Small intestine (tissue), 7 donors: Measurements from ENCODE around the gene GRID2. TPM values are rescaled to one million over a fixed set of nuclear protein-coding genes. Genes with fewer than 3 reads are reported as not detected.

ENCODE experiments used
- DNase-seq, 2 donors: peaks; one replicate each; pipeline versions ENCODE4 v3.0.0 to v3.0.0-alpha.2; 2013
- FAIRE-seq: peaks from 2 replicates; lab custom pipeline; 2012; peaks lifted over from hg19 to GRCh38; lab: Jason Lieb, UNC
- H3K27ac ChIP-seq, 3 donors: one replicate each; pipeline ENCODE4 v1.5.1; 2013; ENCODE audit warnings: low read length in 2 of 3, mild to moderate bottlenecking in 2 of 3, control low read depth in 1 of 3, inconsistent platforms in 1 of 3, low read depth in 1 of 3, moderate library complexity in 1 of 3
- H3K27me3 ChIP-seq, 3 donors: one replicate each; pipeline ENCODE4 v1.6.1; 2013; ENCODE audit warnings: low read length in 3 of 3, inconsistent platforms in 1 of 3; ENCODE audit not compliant: control insufficient read depth in 3 of 3, insufficient read depth in 3 of 3
- H3K36me3 ChIP-seq, 3 donors: one replicate each; pipeline ENCODE4 v1.6.1; 2013; ENCODE audit warnings: low read length in 3 of 3, inconsistent platforms in 1 of 3, low read depth in 1 of 3, mild to moderate bottlenecking in 1 of 3, moderate library complexity in 1 of 3; ENCODE audit not compliant: control insufficient read depth in 3 of 3, insufficient read depth in 2 of 3
- H3K4me1 ChIP-seq, 3 donors: one replicate each; pipeline ENCODE4 v1.6.1; 2013; ENCODE audit warnings: low read length in 2 of 3, inconsistent platforms in 1 of 3, low read depth in 1 of 3, mild to moderate bottlenecking in 1 of 3, moderate library complexity in 1 of 3; ENCODE audit not compliant: control insufficient read depth in 3 of 3, insufficient read depth in 2 of 3
- H3K4me3 ChIP-seq, 3 donors: one replicate each; pipeline ENCODE4 v1.5.1; 2013; ENCODE audit warnings: low read length in 3 of 3, control low read depth in 1 of 3, inconsistent platforms in 1 of 3, low read depth in 1 of 3, mild to moderate bottlenecking in 1 of 3, moderate library complexity in 1 of 3
- H3K9me3 ChIP-seq, 2 donors: one replicate each; pipeline ENCODE4 v1.6.1; 2013; ENCODE audit warnings: low read depth in 1 of 2, low read length in 1 of 2; ENCODE audit not compliant: control insufficient read depth in 2 of 2, insufficient read depth in 1 of 2
- WGBS, 3 donors: extraction: QIAGEN DNeasy Blood & Tissue Kit; methylation state at CpG; one replicate each; pipeline ENCODE4 v1.1.7; 2013; 5-methylcytosine and 5-hydroxymethylcytosine counted together
- polyA plus RNA-seq, 4 donors: library from polyadenylated mRNA; stranded (reverse) in 3 of 4; unstranded in 1 of 4; fragments of 200-250 nt in 3 of 4; fragments of 120-200 nt in 1 of 4; gene quantifications; one replicate each; pipeline versions ENCODE4 v1.2.1 to v1.2.3, GENCODE V29; 2013
- donor health status: healthy with polysubstance abuse.
- donor health status: control.
- donor health status: control.
- donor health status: Bipolar disorder and iron deficiency.
- donor health status: healthy.

GRID2 gene
- polyA plus RNA-seq, 4 donors = 0.06 to 0.27 (median 0.21) TPM; not detected in 1

DNA sequence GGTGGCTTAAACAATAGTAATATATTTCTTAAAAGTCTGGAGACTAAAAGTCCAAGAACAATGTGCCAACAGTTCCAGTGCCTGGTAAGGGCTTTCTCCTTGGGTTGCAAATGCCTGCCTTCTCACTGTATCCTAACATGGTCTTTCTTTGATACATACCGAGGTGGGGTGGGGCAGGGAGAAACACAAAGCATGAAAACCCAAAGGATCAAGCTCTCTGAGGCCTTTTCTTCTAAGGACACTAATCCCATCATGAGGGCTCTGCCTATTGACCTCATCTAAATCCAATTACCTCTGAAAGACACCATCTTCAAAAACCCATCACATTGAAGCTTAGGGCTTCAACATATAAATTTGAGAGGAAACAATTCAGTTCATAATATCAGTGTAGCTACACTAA is 311.3 kb downstream of the GRID2 start:
- Histone ChIP-seq H3K36me3 (no peaks in the 10 kb centered on the region), H3K4me3 (no peak overlapping the region), H3K27me3 (no peaks in the 10 kb centered on the region), H3K9me3 (no peaks in the 10 kb centered on the region), H3K27ac (no peak overlapping the region), H3K4me1 (no peaks in the 10 kb centered on the region)
- 60 to 66% (median 61%) methylated on average over 1 of the region's 1 CpG for WGBS, 3 donors
- FAIRE-seq (no peak), DNase-seq (no peak)

DNA sequence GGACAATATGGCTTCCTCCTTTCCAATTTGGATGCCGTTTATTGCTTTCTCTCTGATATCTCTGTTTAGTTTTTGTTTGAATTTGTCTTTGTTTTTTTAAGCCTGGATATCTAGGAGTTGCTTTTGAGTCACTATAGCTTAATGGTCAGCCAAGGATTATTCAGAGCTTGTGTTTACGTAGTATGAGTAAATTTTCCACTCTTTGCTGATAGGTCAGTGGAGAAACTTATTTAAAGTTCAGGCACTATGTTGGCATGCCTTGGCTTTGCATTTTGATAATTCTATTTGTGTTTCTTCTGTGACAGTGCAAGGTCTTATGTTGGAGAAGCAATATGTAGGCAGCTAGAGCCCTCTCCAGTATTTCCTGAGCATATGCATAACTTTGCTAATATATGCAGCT is 315.2 kb downstream of the GRID2 start:
- 73 to 83% (median 82%) methylated on average over 2 of the region's 2 CpGs for WGBS, 3 donors
- Histone ChIP-seq H3K27ac (no peak overlapping the region), H3K27me3 (no peaks in the 10 kb centered on the region), H3K36me3 (no peaks in the 10 kb centered on the region), H3K4me3 (no peak overlapping the region), H3K4me1 (no peaks in the 10 kb centered on the region), H3K9me3 (no peaks in the 10 kb centered on the region)
- no peak for FAIRE-seq
- DNase-seq = no peak

DNA sequence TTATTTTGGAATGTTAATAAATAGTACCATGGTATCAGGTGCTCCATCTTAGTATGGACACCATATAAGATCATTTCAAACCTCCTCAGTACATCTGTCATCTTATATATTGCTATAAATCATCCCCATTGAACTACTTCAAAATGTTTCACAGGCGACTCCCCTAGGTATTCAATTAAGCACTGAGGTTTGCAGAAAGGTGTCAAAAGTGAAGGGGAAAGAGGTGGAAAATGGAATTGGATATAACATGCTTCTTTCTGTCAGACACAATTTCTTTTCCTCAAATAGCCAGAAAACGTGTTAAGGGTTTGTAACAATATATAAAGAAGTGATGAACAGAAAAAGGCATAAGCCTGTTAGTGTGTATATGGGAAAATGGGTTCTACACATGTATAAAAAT is 325.5 kb downstream of the GRID2 start:
- FAIRE-seq = no peak
- H3K9me3 ChIP-seq = no peaks in the 10 kb centered on the region
- 76 to 79% (median 78%) methylated on average over 2 of the region's 2 CpGs for WGBS, 3 donors

DNA sequence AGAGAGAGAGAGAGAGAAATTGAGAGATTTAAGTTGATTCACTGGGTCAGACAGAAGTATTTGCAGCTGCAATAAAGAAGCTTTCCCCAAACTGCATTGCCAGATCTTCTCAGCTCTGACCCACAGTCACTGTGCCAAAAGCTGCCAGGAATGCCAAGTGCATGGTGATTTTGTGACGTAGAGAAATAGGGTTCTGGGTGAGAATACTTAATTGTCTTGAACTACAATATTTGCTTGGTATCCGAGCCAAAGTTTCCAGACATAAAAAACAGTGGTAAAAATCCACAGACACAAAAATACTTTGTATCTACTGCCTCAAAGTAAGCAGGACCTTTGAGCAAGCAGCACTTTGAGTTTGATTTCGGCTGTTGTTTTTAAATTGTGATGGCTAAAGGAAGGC is 331.1 kb downstream of the GRID2 start:
- no peaks in the 10 kb centered on the region for H3K9me3 ChIP-seq
- H3K27me3 ChIP-seq = no peaks in the 10 kb centered on the region
- H3K36me3 ChIP-seq = no peaks in the 10 kb centered on the region
- DNase-seq = no peak
- no peak overlapping the region for H3K27ac ChIP-seq
- no peak overlapping the region for H3K4me3 ChIP-seq
- FAIRE-seq = no peak
- WGBS, 3 donors = 73 to 81% (median 76%) methylated on average over 3 of the region's 3 CpGs
- peaks cover 0 to 4% (median 0%) of the 10 kb centered on the region in 3 donors for H3K4me1 ChIP-seq

More for the DNA sequence above, 325.5 kb downstream of the GRID2 start:
- Histone ChIP-seq H3K27me3 (no peaks in the 10 kb centered on the region), H3K36me3 (no peaks in the 10 kb centered on the region), H3K4me1 (no peaks in the 10 kb centered on the region), H3K4me3 (no peak overlapping the region), H3K27ac (no peak overlapping the region)
- no peak for DNase-seq

DNA sequence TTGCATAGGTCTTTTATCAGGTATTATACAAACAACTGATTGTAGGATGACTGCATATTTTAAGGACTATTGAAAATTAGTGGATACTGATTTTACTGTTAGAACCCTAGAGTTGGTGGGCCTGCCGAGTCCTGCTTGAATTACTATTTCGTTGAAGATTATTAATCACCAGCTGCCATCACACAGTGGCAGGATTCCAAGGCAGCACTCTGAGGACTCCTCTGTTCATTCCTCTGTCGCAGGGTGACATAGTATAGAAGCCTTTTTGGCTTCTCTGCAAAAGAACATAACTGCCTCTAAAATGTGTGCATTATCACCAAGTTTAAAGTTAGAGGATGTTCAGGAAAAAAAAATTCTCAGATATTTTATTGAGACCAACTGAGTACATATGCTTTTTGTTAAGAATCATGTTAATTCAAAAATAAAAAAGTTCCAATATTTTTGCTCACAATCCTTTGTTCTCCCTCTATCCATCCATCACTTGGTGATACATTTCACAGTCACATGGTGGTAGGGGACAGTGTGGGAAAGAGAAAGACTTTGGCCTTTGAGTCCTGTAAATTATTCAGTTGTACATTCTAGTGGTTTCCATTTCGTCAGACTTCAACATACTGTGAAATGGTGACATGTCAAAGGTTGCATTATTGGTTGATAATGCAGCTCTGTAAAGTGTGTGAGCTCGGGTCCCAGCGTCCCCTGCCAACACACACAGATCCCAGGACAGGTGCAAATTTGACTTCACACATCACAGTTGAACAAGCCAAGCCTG is 332.5 kb downstream of the GRID2 start:
- Histone ChIP-seq H3K9me3 (no peaks in the 10 kb centered on the region), H3K36me3 (no peaks in the 10 kb centered on the region), H3K27me3 (no peaks in the 10 kb centered on the region), H3K4me1 (peaks cover 0 to 4% (median 0%) of the 10 kb centered on the region in 3 donors), H3K4me3 (no peak overlapping the region), H3K27ac (peak overlapping the region in 1 of 3 donors; percentile 50)
- WGBS, 3 donors = 22 to 43% (median 31%) methylated on average over 6 of the region's 6 CpGs
- FAIRE-seq (no peak), DNase-seq (peak; percentile 19 to 77)

DNA sequence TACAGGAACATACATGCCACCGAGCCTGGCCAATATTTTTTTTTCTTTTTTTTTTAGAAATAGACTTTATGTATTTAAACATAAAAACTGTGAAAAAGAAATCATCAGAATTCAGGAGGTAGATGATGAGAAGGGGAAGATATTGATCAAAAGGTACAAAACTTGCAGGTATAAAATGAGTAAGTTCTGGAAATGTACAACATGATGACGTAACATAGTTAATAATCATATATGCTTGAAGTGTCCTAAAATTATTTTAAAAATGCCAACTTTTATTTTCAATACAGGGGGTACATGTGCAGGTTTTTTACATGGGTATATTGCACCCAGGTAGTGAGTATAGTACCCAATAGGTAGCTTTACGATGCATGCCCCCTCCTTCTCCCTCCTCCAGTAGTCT is 337.6 kb downstream of the GRID2 start:
- 86 to 89% (median 88%) methylated on average over 3 of the region's 3 CpGs for WGBS, 3 donors
- Histone ChIP-seq H3K4me3 (no peak overlapping the region), H3K4me1 (no peaks in the 10 kb centered on the region), H3K27me3 (no peaks in the 10 kb centered on the region), H3K9me3 (no peaks in the 10 kb centered on the region), H3K27ac (no peak overlapping the region), H3K36me3 (no peaks in the 10 kb centered on the region)
- FAIRE-seq (no peak), DNase-seq (no peak)

DNA sequence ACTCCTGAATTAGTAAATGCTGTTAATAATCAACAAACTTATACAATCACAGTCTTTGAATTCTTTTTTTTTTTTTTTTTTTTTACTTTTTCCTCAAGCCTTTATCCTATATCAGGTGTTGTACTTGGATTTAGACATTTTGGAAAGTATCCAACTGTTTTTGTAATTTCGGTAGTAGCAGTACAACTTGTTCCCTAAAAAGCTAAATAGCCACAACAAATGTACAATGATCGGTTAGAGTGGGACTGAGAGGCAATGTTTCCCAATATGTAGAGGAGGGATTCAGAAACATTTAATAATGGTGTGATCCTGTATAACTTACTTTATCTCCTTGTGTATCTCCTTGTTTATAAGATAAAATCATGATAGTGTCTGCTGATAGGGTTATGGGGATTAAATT is 343.1 kb downstream of the GRID2 start:
- H3K4me1 ChIP-seq = no peaks in the 10 kb centered on the region
- no peaks in the 10 kb centered on the region for H3K9me3 ChIP-seq
- DNase-seq (no peak), FAIRE-seq (no peak)
- no peak overlapping the region for H3K4me3 ChIP-seq
- no peak overlapping the region for H3K27ac ChIP-seq
- no peaks in the 10 kb centered on the region for H3K27me3 ChIP-seq
- H3K36me3 ChIP-seq = no peaks in the 10 kb centered on the region
- WGBS, 3 donors = 50 to 68% (median 61%) methylated on average over 2 of the region's 2 CpGs

DNA sequence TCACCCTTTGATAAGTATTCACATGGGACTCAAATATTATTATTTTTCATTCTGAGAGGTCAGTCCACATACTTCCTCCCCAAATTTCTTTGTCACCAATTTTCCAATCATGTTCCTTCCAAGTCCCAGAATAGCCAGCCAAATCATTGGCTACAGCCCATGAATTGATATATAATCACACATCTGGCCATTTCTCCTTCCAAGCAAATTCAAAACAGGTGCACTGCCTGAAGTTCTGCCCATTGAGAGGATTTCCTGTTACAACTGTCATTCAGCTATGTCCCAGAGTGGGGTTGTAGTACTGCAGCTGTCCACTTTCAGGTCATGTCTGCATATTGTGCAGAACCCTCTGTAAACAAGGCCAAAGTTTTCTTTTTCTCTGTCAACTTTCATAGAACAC is 347.8 kb downstream of the GRID2 start:
- Histone ChIP-seq H3K4me3 (no peak overlapping the region), H3K27ac (no peak overlapping the region), H3K27me3 (no peaks in the 10 kb centered on the region), H3K4me1 (no peaks in the 10 kb centered on the region), H3K36me3 (no peaks in the 10 kb centered on the region), H3K9me3 (no peaks in the 10 kb centered on the region)
- FAIRE-seq (no peak), DNase-seq (no peak)

DNA sequence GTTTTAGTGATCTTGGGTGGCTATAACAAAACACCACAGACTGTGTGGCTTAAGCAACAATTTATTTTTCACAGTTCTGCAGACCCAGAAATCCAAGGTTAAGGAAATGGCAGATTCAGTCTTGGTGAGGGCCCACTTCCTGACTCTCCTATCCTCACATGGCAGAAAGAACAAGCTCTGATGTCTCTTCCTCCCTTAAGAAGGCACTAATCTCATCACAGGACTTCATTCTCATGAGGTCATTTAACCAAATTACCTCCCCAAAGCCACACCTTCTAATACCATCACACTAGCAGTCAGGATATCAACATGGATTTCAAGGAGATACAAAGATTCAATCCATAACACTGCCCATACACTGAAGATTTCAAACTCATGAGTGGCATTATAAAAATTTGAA is 350.3 kb downstream of the GRID2 start:
- Histone ChIP-seq H3K4me1 (no peaks in the 10 kb centered on the region), H3K27ac (no peak overlapping the region), H3K27me3 (no peaks in the 10 kb centered on the region), H3K4me3 (no peak overlapping the region), H3K9me3 (no peaks in the 10 kb centered on the region), H3K36me3 (no peaks in the 10 kb centered on the region)
- FAIRE-seq = no peak
- no peak for DNase-seq
